ENCODE data around the gene CNTN3.

CNTN3 gene

DNA sequence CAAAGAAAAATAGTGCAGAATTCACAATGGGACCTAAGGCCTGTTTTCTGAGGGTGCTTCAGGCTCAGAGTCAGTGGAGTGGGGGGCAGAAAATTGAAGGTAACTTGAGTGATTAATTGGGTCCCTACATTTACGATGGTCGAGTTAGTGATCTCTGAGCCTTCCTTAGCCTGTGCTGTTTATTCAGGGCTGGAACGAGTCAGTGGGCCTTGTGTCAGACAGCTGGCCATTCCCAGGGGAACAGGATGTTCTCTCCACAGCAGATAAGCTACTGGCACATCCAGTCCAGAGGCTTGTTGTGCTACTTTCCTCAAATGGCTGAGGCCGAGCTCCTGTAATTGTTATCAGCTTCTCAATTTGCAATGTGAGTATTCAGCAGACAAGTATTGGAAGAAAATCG lies 29.2 kb upstream of the CNTN3 start:
- TF ChIP-seq, protein P1, sequence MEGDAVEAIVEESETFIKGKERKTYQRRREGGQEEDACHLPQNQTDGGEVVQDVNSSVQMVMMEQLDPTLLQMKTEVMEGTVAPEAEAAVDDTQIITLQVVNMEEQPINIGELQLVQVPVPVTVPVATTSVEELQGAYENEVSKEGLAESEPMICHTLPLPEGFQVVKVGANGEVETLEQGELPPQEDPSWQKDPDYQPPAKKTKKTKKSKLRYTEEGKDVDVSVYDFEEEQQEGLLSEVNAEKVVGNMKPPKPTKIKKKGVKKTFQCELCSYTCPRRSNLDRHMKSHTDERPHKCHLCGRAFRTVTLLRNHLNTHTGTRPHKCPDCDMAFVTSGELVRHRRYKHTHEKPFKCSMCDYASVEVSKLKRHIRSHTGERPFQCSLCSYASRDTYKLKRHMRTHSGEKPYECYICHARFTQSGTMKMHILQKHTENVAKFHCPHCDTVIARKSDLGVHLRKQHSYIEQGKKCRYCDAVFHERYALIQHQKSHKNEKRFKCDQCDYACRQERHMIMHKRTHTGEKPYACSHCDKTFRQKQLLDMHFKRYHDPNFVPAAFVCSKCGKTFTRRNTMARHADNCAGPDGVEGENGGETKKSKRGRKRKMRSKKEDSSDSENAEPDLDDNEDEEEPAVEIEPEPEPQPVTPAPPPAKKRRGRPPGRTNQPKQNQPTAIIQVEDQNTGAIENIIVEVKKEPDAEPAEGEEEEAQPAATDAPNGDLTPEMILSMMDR (conservative IDR thresholded peaks at IDR 0.05; ENCODE audit: low read length) = no peak
- peak; percentile 63 for DNase-seq (ENCODE audit: low read depth)
- H3K4me3 ChIP-seq (ENCODE audit: low read length) = no peak overlapping the region

DNA sequence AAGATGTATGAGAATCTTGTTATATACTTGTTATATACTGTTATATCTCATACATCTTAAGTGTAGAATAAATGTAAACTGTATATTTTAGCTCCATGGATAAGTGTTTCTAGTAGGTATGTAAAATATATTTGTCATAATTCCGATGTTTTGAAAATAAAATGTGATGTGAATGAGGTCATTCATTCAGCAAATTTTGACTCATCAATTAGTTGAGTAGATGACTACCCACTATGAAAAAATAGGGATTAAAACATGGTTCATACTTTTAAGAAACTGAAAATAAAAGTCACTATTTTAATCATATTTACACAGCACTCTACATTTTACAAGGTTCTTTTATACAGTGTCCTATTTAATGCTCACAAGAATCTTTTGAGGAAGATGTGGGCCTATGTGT lies 28.4 kb upstream of the CNTN3 start:
- no peak for DNase-seq (ENCODE audit: low read depth)
- TF ChIP-seq, protein P1 (conservative IDR thresholded peaks at IDR 0.05; ENCODE audit: low read length) = no peak
- H3K4me3 ChIP-seq (ENCODE audit: low read length) = no peak overlapping the region

DNA sequence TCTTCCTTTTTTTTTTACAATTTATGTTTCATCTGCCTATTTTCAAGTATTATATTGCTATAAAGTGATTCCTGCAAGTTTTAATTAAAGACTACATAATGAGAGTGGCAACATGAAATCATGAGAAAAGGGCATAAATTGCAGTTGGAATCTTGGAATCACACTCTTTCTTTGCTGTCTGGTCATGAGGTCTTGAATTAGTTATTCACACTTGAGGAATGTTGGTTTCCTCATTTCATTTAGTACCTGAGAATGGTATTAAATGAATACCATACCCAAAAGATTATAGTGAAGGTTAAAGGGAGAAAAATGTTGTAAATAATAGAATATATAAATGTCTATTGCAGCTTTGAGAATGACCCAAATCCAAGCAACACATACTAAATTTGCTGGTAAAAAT lies 25.8 kb upstream of the CNTN3 start:
- peak; percentile 33 for DNase-seq (ENCODE audit: low read depth)
- TF ChIP-seq, protein P1 (conservative IDR thresholded peaks at IDR 0.05; ENCODE audit: low read length) = no peak

GRCh38 chr3:74639681-74640080 lies 25.2 kb upstream of the CNTN3 start:
- no peak overlapping the region for H3K4me3 ChIP-seq (ENCODE audit: low read length)
- TF ChIP-seq, protein P1 (conservative IDR thresholded peaks at IDR 0.05; ENCODE audit: low read length) = no peak
- peak; percentile 45 for DNase-seq (ENCODE audit: low read depth)

More for the DNA sequence above, 25.8 kb upstream of the CNTN3 start:
- H3K4me3 ChIP-seq (ENCODE audit: low read length) = no peak overlapping the region

- no peak overlapping the region for H3K4me3 ChIP-seq (ENCODE audit: low read length)
- peak; percentile 41 for DNase-seq (ENCODE audit: low read depth)
- TF ChIP-seq, protein P1 (conservative IDR thresholded peaks at IDR 0.05; ENCODE audit: low read length) = no peak
These were observed 22.5 kb upstream of the CNTN3 start for GRCh38 chr3:74636981-74637380.

DNA sequence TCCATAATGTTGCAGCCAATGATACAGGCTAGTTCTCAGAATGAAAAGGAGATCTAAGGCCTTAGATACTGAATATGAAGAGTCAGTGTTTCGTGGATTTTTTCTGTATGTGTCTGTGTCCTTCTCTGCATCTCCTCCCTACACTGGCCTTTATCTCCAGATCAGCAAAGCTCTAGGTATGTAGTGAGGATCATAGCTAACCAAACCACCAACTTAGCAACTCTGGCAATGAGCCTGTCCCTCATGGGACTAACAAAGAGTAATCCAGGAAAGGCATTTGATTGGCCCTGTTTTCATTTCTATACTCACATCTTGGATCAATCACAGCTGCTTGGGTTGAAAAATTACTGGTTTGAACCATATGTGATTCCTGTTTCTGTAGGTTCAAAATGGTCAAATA lies 18.6 kb upstream of the CNTN3 start:
- no peak overlapping the region for H3K4me3 ChIP-seq (ENCODE audit: low read length)
- DNase-seq (ENCODE audit: low read depth) = peak; percentile 80
- TF ChIP-seq, protein P1 (conservative IDR thresholded peaks at IDR 0.05; ENCODE audit: low read length) = no peak

DNA sequence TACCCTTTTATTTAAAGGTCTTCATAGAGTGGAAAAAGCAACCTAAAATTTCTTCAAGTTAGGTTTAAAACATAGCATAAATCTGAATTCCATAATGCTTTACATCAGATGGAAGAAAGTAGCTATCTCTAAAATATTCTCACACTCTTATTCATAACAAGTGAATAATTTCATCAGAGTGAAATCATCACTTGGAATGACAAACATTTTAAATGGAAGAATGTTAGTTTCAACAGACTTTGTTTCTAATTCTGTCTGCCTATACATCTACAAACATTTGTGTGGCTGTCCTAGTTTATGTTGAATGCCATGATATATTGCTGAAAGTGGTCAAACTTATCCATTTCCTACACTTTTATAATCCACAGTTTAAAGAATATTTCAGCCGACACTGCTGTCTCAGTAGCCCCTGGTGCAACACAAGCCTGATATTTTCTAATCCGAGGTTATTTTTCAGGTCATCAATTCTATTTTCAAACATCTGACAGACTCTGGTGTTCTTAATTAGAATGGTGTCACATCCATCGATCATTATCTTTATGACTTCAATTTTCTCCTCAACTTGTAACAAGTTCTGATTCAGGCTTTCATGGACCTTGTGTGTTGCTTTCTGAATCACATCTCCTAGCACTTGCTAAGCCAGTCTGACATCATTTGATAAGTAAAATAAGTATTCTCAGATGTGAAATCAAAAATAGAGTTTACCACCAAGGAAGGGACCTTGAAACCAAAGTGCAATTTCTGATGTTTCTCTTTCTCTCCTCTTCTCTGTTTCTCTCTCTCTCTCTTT lies 17.1 kb upstream of the CNTN3 start:
- no peak overlapping the region for H3K4me3 ChIP-seq (ENCODE audit: low read length)
- DNase-seq (ENCODE audit: low read depth) = peak; percentile 58
- TF ChIP-seq, protein P1 (conservative IDR thresholded peaks at IDR 0.05; ENCODE audit: low read length) = no peak

All from AG10803 (cell line).